ENCODE measurements around the gene PLPPR1.
"Not testable (repeated sequence)": the region's sequence is repeated elsewhere in the genome, so short reads cannot be mapped to it uniquely, and the experiment has no call there.

Gene PLPPR1

DNA sequence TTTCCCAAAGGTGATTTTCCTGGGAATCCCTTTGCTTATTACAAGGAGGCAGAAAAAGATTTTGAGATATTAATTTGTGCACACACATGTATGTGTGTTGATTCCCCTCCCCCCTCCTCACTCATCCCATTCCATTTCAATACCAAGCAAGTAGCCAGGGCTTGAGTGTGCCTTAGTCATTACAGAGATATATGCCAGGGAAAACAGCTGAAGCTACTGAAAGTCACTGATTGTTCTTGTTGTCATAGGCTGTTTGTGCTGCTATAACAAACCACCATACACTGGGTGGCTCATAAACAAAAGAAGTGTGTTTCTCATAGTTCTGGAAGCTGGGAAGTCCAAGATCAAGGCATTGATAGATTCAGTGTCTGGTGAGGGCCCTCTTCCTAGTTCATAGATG is 197.6 kb downstream of the PLPPR1 start:
- DNase-seq: no peak

- no peak for DNase-seq
These were observed 198.3 kb downstream of the PLPPR1 start for GRCh38 chr9:101226803-101227202.

- no peak for DNase-seq
These were observed 201.1 kb downstream of the PLPPR1 start for GRCh38 chr9:101229606-101230005.

DNA sequence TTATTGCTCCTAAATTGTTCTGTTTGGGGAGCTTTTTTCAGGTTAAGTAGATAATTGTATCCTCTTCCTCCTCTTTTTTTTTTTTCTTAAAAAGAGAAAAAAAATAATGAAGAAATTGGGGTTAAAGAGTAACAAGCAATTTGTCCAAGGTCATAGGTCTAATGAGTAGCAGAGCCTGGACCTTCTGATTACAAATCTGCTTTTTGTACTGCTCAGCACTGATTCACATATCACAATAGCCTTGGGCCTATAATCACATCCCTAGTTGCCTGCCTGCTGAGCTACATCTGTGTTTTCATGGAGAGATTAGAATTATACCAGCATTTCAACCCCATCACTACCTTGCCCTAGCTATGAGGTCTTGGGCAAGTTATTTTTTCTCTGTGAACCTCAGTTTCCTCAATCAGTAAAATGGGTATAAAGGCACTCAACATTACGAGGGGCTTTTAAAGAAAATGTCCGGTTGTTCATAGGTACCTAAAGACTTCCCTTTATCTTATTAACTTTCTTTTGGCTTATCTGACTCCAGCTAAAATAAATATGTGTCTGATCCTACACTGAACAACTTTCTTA is 204.0 kb downstream of the PLPPR1 start:
- no peak for DNase-seq

- DNase-seq: no peak
These were observed 206.8 kb downstream of the PLPPR1 start for GRCh38 chr9:101235105-101235866.

GRCh38 chr9:101242651-101243050 is 214.1 kb downstream of the PLPPR1 start:
- no peak for DNase-seq

DNA sequence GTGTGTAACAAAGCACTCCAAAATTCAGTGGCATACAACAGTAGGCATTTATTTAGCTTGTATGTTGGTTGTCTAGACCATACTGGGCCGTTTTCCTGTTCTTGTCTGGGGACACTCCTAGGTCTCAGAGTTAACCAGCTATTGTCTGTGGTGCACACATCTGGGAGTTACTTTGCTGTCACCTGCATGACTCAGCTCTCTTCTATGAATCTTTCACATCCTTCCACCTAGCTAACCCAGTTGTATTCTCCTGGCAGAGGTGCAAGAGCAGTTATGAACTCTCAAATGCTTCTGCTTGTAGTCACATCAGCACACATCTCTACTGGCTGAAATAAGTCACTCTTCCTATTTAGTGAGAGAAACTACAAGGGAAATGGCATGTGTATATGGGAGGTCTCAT is 218.2 kb downstream of the PLPPR1 start:
- no peak for DNase-seq

GRCh38 chr9:101247297-101247696 is 218.8 kb downstream of the PLPPR1 start:
- DNase-seq: no peak

GRCh38 chr9:101254733-101255433 is 226.4 kb downstream of the PLPPR1 start:
- DNase-seq: no peak

DNA sequence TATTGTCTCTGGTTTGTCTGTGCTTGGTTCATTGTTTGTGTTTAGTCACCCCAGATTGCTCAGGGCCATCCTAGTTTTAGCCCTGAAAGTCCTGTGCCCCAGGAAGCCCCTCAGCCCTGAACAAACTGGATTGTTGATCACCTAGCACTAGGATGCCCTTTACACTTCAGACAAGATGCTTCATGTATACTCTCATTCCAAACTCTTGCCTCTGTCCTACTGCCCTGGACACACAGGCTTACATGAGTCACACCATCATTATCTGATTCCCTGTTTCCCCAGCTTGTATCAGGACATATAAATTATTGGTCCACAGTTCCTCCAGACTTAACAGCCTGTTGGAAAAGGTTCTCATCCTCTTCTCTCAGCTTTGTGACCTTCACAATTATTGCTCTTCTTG is 236.2 kb downstream of the PLPPR1 start:
- no peak for DNase-seq

DNA sequence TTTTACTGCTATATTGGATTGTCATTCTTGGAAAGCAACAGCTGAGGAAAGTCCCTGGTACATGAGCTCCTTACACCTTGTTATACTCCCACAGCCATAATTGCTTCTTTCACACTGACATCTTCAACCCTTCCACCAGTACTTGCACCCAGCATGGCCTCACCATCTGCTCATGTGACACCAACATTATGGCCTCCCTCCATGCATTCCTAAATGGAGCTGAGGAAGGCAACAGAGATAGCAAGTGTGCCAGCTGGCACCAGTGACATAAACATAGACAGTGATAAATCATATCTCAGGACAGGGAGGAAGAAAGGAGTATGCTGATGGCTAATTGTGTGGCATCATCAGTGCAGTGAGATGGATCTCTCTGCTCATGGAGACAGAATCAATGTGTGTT is 236.7 kb downstream of the PLPPR1 start:
- DNase-seq: no peak

GRCh38 chr9:101268426-101268825 is 239.9 kb downstream of the PLPPR1 start:
- DNase-seq: no peak

- no peak for DNase-seq
These were observed 241.2 kb downstream of the PLPPR1 start for GRCh38 chr9:101269591-101270283.

GRCh38 chr9:101270302-101270701 is 241.8 kb downstream of the PLPPR1 start:
- no peak for DNase-seq

GRCh38 chr9:101271102-101271501 is 242.6 kb downstream of the PLPPR1 start:
- DNase-seq: no peak

- no peak for DNase-seq
These were observed 246.6 kb downstream of the PLPPR1 start for GRCh38 chr9:101274971-101275768.

DNA sequence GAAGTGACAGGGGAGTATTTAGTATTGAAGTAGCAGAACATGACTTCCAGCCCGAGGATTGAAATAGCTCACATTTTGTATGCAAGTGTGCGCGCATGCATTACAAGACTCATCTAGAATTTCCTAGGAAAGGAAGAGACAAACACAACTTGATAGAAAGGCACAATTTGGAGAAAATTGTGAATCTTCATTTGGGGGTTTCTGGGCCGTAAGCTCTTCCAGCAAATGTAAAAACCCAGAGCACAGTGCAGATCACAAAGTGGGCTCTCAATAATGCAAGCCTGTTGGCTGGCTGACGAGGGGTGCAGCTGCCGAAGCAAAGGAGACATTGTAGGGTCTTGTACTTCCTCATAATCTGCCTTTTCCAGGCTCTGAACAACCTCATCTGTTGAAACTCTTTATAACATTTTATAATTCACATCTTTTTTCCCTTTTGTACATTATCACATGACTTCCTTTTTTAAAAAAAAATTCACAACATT is 247.3 kb downstream of the PLPPR1 start:
- no peak for DNase-seq

GRCh38 chr9:101291043-101291442 is 262.5 kb downstream of the PLPPR1 start:
- not testable (repeated sequence) for DNase-seq

- no peak for DNase-seq
These were observed 271.4 kb downstream of the PLPPR1 start for GRCh38 chr9:101299901-101300300.

- DNase-seq: no peak
These were observed 278.5 kb downstream of the PLPPR1 start for GRCh38 chr9:101307051-101307450.

- DNase-seq: no peak
These were observed 279.1 kb downstream of the PLPPR1 start for GRCh38 chr9:101307524-101308213.

GRCh38 chr9:101309139-101309538 is 280.6 kb downstream of the PLPPR1 start:
- no peak for DNase-seq
